COR-L47 (cell line): ENCODE data around the gene GNG3.
A peak's percentile ranks its signal among the peaks of the same experiment; 100 is the strongest.
"Not testable (repeated sequence)": the region's sequence is repeated elsewhere in the genome, so short reads cannot be mapped to it uniquely, and the experiment has no call there.

Source experiments
- DNase-seq: peaks from one replicate; lab custom pipeline; 2025; lab: John Stamatoyannopoulos, UW

Gene GNG3

DNA sequence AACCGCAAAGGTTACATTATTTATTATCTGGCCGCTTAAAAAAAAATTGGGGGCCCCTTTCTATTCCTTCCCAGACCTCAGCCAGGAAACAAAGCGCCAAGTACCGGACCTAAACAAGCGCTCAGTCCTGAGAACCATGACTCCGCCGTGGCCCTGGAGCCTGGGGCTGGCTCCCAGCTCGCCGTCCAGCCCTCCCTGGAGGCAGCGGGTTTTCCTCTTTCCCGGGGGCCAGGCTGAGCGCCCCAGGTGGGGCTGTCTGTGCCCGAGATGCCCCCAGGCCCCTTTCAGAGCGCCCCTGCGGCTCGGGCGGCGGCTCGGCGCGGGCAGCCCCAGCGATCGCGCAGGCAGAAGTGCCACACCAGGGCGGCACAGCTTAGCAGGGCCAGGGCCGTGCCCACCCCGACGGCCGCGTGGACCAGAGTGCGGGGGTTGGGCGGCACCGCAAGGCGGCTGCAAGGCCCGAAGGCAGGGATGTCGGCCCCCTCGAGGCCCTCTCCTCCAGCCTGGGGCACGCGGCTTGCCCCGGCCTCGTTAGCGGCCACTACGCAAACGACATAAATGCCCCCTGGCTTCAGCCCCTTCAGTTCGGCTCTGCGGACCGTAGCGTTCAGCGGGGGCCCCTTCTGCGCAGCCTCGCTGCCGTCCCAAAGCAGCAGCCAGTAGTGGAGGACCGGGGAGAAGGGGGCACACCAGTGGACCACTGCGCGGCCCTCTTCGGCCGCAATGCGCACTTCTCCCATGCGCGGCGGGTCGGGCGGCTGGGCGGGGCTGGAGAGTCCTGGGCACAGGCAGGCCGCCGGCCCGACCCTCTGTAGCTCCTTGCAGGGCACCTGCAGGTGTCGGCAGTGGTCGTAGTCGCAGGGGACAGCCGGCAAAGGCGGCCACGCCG lies 19.7 kb upstream of the GNG3 start:
- no peak for DNase-seq

DNA sequence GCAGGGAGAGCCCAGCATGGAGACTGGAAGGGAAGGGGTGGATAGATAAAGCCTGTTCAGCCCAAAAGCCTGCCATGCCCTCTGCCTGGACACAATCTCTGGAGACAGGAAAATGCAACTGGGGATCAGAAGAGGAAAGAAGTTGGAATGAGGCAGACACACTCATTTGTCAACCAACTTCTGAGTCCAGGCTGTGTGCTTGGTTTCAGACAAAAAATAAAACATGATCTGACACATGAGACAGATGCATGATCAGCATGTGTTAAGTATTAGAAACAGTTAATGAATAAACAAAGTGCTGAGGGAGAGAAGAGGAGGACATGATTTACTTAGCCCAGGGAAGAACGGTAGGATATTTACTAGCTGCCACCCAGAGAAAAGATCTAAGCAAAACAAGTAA lies 19.0 kb upstream of the GNG3 start:
- no peak for DNase-seq

DNA sequence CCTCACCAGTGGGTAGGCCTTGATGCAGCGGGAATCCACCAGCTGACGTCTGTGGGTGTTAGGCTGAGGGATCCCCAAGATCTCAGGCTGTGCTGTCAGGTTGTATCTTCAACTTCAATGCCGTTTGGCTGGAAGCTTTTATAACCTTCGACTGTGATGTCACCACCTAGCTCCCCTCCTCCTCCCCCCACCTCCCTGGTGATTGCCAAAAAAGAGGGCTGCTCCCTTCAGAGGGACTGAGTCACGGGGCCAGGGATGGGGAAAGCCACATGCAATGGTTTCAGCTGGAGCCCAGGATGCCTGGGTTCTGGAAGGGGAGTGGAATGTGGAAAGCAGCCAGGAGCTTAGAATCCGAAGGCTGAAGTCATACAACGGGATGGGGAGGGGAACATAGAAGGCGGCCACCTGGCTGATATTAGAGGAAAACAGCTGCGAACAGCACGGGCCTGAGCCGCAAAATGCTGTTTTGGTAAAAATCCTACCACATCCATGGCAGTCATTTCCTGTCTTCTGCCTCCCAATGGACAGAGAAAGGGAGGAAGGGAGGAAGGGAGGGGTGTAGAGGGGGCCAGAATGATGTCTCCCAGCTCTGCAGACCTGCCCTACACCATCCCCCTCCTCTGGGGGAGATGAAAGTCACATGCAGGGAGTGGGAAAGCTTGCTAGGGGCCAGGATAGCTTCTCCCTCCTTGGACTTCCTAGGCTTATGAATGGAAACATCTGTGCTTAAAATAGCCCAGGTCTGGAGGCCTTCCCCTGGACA lies 17.9 kb upstream of the GNG3 start, which contains the start of gene LRRN4CL:
TSS of gene LRRN4CL (minus strand) at position 110 of the 763 bp plus-strand sequence. CDS start 1,022 bp downstream, outside the sequence.
- no peak for DNase-seq

DNA sequence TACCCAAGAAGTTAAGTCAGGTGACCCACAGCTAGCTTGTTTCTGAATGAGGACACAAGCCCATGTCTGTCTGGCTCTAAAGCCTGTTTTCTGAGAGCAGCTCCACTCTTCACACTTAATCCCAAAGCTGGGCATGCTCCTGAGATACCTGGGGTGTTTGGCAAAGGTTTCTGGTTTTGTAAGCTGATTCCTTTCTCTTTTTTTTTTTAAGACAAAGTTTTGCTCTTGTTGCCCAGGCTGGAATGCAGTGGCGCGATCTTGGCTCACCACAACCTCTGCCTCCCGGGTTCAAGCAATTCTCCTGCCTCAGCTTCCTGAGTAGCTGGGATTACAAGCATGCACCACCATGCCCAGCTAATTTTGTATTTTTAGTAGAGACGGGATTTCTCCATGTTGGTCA lies 13.9 kb upstream of the GNG3 start:
- DNase-seq: not testable (repeated sequence)

DNA sequence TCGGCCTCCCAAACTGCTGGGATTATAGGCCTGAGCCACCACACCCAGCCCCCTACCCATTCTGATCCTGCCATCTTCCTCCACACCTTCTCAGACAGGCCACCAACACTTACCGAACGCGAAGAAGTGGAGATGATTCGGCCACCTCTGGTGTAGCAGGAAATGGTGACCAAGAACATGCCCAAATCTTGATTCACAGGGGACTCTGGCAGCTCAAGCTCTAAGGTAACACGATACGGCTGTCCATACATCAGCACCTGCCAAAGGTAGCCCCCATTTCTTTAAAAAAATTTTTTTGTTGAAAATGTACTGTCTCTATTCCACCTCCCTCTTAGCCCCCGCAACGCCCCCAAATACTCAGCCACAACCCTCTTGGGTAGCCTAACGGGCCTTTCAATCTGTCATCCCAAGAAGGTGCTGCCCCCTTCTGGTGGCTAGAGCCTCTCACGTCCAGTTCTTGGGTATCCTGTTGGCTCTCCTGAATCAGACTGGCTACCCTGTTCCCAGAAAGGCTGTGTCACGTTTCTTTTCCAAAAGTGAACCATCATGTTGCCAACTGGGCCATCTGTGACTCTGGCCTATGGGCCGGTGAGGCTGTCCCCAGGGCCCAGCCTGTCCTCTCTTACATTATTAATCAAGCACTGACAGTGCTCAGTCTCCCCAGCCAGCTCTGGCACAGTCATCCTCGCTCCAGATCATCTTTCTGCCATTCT lies 12.9 kb upstream of the GNG3 start:
- DNase-seq: peak; percentile 43

DNA sequence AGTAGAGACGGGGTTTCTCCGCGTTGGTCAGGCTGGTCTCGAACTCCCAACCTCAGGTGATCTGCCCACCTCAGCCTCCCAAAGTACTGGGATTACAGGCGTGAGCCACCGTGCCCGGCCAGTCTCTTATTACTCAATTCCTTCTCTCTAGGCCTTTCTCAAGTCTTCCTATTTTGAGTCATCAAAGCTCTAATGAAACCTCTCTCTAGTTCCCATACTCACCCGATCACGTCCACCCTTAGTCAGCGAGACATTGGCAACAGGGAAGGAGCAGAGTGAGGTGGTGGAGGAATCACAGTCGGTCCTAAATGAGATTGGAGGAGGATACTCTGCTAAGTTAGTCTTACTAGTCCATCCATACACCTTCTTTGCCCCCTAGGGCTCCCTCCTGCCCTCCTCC lies 5.2 kb upstream of the GNG3 start:
- DNase-seq: no peak

DNA sequence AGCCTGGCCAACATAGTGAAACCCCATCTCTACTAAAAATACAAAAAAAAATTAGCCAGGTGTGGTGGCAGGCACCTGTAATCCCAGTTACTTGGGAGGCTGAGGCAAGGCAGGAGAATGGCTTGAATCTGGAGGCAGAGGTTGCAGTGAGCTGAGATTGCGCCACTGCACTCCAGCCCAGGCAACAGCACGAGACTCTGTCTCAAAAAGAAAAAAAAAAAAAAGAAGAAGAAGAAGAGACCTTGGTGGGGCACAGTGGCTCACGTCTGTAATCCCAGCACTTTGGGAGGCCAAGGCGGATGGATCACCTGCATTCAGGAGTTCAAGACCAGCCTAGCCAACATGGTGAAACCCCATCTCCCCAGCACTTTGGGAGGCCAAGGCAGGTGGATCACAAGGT lies 3.6 kb upstream of the GNG3 start:
- DNase-seq: not testable (repeated sequence)

DNA sequence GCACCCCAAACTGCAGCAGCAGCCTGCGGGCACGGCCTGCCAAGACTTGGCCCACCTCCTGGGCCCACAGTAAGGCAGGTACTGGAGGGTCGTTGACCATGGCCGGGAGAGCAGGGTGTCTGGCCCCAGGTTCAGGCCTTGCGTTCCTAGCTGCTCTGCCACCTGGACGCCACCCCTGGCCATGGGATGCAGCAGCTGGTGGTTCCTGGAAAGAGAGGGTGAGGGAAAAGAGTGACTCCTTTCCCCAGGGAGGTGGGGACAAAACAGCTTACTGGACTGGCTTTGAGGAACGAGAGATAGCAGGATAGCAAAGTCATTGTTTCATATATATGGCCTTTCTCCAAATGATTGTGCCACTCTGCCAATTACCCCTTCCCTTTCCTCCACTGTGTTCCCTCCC lies 2.1 kb upstream of the GNG3 start:
- DNase-seq: peak; percentile 36

DNA sequence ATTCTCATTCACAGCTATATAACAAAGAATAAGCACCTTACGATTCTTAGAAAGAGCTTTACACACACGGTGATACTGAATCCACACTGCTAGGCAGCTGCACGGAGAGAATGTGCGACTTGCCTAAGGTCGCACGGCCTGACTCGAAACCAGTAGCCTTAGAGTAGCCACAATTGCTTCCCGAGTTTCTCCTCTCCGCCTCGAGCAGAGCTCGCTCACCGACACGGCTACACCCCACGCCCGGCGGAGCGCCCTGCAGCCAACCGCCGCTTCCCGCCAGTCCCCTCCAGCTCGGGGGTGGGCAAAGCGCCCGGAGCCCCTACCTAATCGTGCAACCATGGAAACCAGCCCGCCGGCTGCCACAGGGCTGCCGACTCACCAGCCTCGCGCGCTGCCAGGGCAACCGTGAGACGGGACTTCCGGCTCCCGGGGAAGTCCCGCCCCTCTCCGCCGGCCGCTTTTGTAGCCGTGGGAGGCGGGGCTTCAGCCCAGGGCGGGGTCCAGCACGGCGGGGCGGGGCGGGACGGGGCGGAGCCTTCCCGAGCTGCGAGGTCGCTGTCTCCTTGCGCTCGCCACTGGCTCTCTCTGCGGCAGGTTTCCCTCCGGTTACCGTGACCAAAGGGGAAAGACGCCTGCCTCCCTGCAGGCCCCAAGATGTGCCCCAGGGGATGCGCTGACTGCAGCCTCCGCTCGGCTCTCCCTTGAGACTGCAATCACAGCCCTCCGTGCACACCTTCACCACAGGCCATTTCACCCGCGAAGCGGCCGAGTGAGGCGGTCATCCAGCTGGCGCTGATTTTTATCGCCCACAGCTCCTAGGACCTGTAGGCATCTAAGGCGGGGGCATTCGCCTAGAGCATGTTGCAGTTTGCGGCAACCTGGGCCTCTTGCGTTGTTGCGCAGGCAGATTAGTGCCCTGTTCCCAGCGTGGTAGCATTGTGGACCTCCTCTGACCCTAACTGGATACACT lies 1.3 kb upstream of the GNG3 start:
- peak; percentile 98 for DNase-seq

DNA sequence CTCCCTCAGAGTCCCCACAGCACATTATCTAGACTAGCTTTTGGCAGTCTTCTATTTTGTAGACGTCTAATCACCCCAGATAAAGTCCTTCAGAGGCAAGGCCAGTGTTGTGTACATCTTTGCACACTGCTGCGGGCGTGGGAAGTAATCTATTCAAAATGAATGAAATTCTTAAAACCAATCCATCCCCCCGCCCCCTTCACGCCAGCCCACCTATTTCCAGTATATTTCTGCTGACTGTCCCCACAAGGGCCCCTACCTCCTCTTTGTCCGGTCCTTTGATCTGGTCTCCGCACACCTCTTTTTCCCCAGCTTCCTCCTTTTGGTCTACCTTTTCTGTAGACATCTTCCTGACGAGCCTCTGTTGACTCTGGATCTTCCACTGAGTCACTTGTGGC lies 627 bp upstream of the GNG3 start:
- no peak for DNase-seq

DNA sequence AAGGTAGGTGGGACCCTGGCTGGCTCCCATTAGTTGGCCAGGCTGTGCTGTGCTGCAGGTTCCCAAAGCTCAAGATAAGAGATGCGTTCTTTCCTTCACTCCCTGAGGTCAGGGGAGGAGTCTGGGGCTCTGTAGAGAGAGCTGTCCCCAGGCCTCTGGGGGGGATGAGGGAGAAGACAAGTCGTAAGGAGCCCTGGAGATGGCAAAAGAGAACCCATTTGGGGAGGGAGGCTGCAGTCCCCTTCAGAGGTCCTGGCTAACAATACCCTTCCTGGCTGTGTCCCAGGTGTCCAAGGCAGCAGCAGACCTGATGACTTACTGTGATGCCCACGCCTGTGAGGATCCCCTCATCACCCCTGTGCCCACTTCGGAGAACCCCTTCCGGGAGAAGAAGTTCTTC lies 916 bp downstream of the GNG3 start:
- no peak for DNase-seq

DNA sequence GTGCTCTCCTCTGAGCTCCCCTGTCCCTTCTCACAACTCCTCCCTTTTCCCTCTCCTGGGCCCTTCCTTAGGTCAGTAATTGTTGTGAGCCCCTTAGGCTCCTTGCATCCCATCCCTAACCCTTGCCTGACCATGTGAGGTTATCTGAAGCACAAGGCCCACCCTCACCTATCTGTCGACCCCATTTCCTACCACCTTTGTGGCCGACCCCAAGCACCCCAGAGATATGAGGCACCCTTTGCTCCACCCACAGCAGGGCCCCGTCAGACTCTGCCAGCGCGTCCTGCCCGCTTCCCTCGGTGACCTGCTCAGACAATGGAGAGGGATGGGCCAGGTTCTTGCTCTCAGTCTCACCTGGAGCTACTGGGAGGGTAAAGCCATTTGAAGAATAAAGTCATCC lies 1.3 kb downstream of the GNG3 start:
- DNase-seq: peak; percentile 59

DNA sequence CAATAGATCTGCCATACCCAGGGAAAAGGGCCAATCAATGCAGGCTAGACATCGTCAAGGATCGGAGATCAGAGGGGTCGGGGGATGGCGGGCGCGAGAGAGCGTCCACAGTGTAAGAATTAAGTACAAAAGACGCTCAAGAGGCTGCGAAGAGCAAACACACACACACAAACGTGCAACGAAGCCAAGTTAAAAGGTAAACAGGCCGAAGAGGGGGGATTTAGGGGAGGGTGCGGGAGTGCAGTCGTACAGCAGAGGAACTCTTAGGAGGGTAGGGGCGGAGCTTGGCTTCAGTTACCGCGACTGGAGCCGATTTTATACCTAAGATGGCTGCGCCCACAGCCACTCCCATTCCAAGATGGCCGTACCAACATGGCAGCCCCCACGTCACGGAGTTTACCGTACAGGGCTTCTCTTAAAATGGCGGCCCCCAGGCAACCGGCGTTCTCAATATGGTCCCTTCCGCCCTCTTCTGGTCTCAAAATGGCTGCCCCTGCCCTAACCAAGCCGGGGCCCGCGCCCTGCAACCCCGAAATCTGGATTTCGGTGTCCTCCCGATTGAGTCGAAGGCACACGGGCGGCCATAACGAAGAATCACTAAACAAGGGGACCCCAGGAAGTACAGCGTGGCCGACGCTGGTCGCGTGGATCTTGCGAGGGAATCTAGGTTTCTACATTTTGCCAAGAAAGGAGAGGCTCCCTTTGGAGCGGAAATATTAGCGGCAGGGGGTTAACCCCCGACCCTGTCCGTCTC lies 1.9 kb downstream of the GNG3 start:
- DNase-seq: peak; percentile 99

DNA sequence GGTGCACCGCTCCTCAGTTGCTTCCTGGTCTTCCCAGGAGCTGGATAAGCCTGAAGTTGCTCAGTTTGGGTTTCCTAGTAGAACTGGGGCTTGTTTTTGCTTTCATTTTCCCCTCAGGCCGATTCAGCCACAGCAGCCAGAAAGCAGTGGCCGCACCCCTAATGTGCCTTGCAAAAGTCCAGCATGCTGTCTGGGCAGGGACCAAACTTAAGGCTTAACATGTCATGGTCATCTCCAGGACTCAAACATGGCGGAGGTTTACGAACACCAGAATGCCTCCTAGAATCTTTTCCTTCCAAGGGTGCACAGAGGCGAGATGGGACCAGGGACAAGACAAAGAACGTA lies 2.5 kb downstream of the GNG3 start:
- DNase-seq: no peak

DNA sequence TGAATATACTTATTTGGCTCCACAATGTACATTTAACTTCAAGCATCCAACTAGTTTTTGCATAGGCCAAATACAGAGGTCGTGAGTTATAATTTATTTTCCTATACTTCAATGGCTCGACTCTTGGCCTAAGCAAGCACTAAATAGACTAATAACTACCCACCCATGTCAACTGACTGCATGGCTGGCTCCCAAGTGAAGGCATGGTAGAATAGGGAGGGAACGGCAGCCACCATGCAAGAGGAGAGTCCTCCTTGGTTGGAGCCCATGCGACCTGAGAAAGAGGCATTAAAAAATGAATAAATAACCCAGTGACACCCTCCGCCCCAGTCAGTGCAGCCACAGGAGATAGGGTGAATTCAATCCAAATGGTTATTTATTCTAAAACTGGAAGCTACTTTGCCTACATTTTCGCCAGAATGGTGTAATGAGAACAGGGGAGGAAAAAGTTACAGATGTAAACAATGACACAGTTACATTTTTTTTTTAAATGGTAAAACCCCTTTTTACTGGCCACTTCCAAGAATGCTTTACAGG lies 4.9 kb downstream of the GNG3 start:
- no peak for DNase-seq

DNA sequence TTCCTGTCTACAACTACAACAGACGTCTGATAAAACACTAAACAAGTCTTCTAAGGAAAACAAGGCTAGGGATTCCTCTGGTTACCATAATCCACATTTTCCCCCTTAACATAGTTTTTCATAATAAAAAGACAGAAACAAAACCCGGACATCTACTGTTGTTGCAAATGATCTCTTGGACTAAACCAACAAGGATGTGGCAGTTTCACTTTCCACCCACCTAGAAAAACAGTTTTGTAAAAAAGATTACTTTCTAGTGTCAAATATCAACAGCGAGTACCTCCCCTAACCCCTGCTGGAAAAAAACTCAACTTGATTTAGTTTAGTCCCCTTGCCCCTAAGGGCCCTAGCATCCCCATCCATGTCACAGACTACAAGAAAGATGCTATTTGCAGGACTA lies 5.4 kb downstream of the GNG3 start:
- no peak for DNase-seq

DNA sequence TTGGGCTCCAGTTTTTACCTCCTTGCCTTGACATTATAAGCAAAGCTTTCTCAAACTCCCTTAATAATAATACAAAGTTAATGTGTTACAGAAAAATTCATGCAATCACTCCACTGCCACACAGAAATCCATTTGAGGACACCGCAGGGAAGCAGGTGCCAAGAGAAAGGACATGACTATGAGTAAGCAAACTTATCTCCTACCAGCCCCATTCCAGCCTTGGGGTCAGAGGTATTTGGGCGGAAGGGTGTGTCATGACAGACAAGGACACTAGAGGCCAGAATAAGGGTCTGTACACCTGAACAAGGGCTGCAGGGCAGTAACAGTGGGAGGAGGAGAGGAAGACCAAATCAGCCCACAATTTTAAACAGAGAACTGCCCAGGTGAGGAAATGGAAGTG lies 5.9 kb downstream of the GNG3 start:
- DNase-seq: no peak

DNA sequence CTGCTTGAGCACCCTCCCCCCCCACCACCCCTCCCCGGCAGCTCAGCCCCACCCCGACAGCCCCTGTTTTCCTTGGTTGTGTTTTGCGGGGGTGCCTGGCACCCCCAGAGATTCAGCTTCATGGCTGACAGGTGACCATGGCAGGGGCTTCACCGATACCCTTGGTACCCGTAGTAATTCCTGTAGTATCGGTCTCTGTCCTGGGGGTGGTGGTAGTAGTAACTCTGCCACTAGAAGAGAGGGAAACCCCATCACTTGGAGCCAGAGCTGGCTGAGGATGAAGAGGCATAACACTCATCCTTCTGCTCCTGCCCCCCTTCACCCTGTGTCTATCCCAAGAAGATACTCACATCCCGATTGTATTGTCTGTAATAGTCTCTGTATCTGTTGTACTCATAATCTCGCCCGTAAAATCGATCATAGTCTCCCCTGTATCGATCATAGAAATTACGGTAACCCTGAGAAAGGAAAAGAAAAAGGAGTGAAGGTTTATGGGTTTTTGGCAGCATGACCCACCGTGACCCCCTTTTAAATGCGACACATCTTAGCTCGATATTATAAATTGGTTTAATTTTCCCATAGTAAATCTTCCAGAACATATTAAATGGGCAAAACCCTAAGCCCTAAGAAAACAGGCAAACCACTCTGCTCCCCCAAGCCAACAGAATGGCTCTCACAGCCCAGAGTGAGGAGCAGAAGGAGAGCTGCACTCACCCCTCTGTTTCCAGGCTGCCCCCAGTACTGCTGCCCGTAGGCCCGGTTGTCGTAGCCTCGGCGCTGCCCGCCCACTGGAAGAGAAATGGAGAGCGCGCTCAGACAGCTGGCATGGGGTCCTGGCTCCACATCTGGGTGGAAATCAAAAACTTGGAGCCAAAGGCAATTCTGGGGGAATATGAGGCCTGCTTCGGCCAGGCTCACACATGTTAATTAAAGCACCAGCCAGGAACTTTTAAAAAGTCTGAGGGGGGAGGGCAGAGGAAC lies 8.0 kb downstream of the GNG3 start:
- no peak for DNase-seq

DNA sequence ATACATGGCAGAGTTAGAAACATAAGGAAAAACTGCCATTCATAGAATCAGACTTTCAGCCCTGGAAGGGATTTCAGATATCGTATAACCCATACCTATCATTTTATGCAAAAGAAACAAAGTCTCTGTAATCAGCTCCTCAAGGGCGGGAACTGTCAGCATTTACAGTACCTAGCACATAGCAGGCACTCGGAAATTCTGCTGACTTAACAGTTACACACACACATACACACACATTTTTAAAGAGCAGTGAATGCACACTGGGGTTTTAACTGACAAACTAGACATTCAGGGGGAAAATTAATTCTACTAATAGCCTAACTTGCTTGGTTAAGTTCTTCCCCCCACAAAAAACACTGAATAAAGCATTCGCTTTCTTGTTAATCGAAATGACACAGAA lies 8.7 kb downstream of the GNG3 start:
- DNase-seq: no peak
